Measurements from ENCODE around the gene SCN4A.

Gene SCN4A

DNA sequence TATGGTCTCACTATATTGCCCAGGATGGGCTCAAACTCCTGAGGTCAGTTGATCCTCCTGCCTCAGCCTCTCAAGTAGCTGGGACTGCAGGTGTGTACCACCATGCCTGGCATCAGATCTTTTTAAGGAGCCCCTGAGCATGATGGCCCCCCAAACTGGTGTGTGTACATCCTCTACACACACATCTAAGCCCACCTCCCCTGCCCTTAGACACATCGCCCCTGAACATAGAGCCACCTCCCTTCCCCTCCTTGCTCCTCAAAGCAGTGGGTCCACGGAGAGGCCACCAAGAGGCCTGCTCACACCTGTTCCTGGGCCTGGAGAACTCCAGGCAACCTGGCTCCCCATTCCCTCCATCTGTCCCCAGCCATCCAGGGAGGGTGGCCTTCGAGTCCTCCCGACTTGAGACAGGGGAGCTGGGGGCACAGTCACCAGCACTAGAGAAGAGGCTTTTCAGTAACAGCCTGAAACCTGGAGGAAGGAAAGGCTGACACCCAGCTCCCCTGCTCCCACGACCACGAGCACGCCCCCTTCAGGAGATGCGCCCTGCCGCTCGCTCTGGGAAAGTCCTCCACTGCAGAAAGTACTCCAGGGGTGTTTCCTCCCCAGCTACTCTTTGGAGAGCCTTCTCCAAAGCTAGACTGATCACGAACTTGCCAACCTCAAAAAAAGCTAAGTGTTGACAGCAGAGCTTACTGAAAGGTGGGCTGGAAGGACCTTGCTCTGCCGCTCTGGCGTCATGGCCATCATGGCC lies 12.8 kb upstream of the SCN4A start:
- Histone ChIP-seq H3K27me3 (ENCODE audit: control insufficient read depth in 3 of 3, insufficient read depth in 3 of 3, low read depth in 1 of 3, low read length in 3 of 3) (peaks cover 0 to 13% (median 0%) of the 10 kb centered on the region in 3 experiments), H3K4ac (ENCODE audit: low read length) (no peak overlapping the region), H3K36me3 (replicated peaks in 1 of 2; ENCODE audit: control insufficient read depth in 2 of 2, insufficient read depth in 2 of 2, low read length in 2 of 2) (no peaks in the 10 kb centered on the region), H3K4me2 (ENCODE audit: insufficient read depth, low read length, poor library complexity, severe bottlenecking) (no peak overlapping the region), H2AK5ac (ENCODE audit: low read depth, low read length) (peak overlapping the region; percentile 75), H3K9ac (ENCODE audit: low read depth, low read length, poor library complexity) (no peak overlapping the region), H4K8ac (ENCODE audit: low read depth, low read length) (no peak overlapping the region), H3K23ac (ENCODE audit: low read depth, low read length, poor library complexity) (peak overlapping the region; percentile 89), H3K4me1 (ENCODE audit: control insufficient read depth in 2 of 2, insufficient read depth in 1 of 2, low read depth in 1 of 2, low read length in 2 of 2) (peaks cover 0 to 12% of the 10 kb centered on the region in 2 donors), H3K18ac (ENCODE audit: low read length) (peak overlapping the region; percentile 44), H2BK12ac (ENCODE audit: low read length) (no peak overlapping the region), H3K27ac (replicated peaks; ENCODE audit: low read length) (no peak overlapping the region), H2AFZ (ENCODE audit: low read length) (no peak overlapping the region), H2BK5ac (ENCODE audit: low read length) (no peak overlapping the region), H3K9me3 (replicated peaks in 1 of 2; ENCODE audit: control insufficient read depth in 2 of 2, insufficient read depth in 1 of 2, low read depth in 1 of 2, low read length in 2 of 2) (peaks cover 3 to 5% of the 10 kb centered on the region in 2 donors), H3K4me3 (ENCODE audit: low read length in 2 of 2) (no peak overlapping the region), H4K91ac (ENCODE audit: low read depth, low read length, poor library complexity) (no peak overlapping the region), H2BK120ac (ENCODE audit: low read depth, low read length) (no peak overlapping the region), H2BK15ac (ENCODE audit: low read length) (no peak overlapping the region), H3K14ac (ENCODE audit: low read length) (no peak overlapping the region), H3K79me1 (ENCODE audit: low read depth, low read length) (no peaks in the 10 kb centered on the region)
- no peak for DNase-seq (ENCODE audit: low spot score)
- WGBS, 2 donors (ENCODE audit: extremely low coverage in 2 of 2, insufficient read length in 2 of 2, insufficient replicate concordance in 1 of 2) = no CpG with 5 or more reads among the region's 13 CpGs

GRCh38 chr17:63984651-63985386 lies 12.1 kb upstream of the SCN4A start:
- no peak overlapping the region for H3K4me3 ChIP-seq (ENCODE audit: low read length in 2 of 2)
- no peak overlapping the region for H2AFZ ChIP-seq (ENCODE audit: low read length)
- H2BK5ac ChIP-seq (ENCODE audit: low read length) = no peak overlapping the region
- no peak overlapping the region for H2BK12ac ChIP-seq (ENCODE audit: low read length)
- H4K91ac ChIP-seq (ENCODE audit: low read depth, low read length, poor library complexity) = no peak overlapping the region
- H3K9me3 ChIP-seq (replicated peaks in 1 of 2; ENCODE audit: control insufficient read depth in 2 of 2, insufficient read depth in 1 of 2, low read depth in 1 of 2, low read length in 2 of 2) = peaks cover 3 to 5% of the 10 kb centered on the region in 2 donors
- H2BK120ac ChIP-seq (ENCODE audit: low read depth, low read length) = no peak overlapping the region
- H3K27ac ChIP-seq (replicated peaks; ENCODE audit: low read length) = no peak overlapping the region
- no peak overlapping the region for H2BK15ac ChIP-seq (ENCODE audit: low read length)
- no peaks in the 10 kb centered on the region for H3K36me3 ChIP-seq (replicated peaks in 1 of 2; ENCODE audit: control insufficient read depth in 2 of 2, insufficient read depth in 2 of 2, low read length in 2 of 2)
- H3K27me3 ChIP-seq (ENCODE audit: control insufficient read depth in 3 of 3, insufficient read depth in 3 of 3, low read depth in 1 of 3, low read length in 3 of 3) = peaks cover 0 to 13% (median 0%) of the 10 kb centered on the region in 3 experiments
- no peak overlapping the region for H3K4ac ChIP-seq (ENCODE audit: low read length)
- peak overlapping the region; percentile 25 for H3K23ac ChIP-seq (ENCODE audit: low read depth, low read length, poor library complexity)
- H3K4me1 ChIP-seq (ENCODE audit: control insufficient read depth in 2 of 2, insufficient read depth in 1 of 2, low read depth in 1 of 2, low read length in 2 of 2) = peaks cover 0 to 11% of the 10 kb centered on the region in 2 donors
- no peaks in the 10 kb centered on the region for H3K79me1 ChIP-seq (ENCODE audit: low read depth, low read length)
- no CpG with 5 or more reads among the region's 16 CpGs for WGBS, 2 donors (ENCODE audit: extremely low coverage in 2 of 2, insufficient read length in 2 of 2, insufficient replicate concordance in 1 of 2)
- no peak overlapping the region for H2AK5ac ChIP-seq (ENCODE audit: low read depth, low read length)
- H3K4me2 ChIP-seq (ENCODE audit: insufficient read depth, low read length, poor library complexity, severe bottlenecking) = no peak overlapping the region
- DNase-seq (ENCODE audit: low spot score) = no peak
- peak overlapping the region; percentile 65 for H3K18ac ChIP-seq (ENCODE audit: low read length)
- H3K9ac ChIP-seq (ENCODE audit: low read depth, low read length, poor library complexity) = no peak overlapping the region
- H4K8ac ChIP-seq (ENCODE audit: low read depth, low read length) = no peak overlapping the region
- H3K14ac ChIP-seq (ENCODE audit: low read length) = peak overlapping the region; percentile 9

- no peak overlapping the region for H3K4ac ChIP-seq (ENCODE audit: low read length)
- no peak overlapping the region for H2AK5ac ChIP-seq (ENCODE audit: low read depth, low read length)
- no peak overlapping the region for H2BK120ac ChIP-seq (ENCODE audit: low read depth, low read length)
- WGBS, 2 donors (ENCODE audit: extremely low coverage in 2 of 2, insufficient read length in 2 of 2, insufficient replicate concordance in 1 of 2) = no CpG with 5 or more reads among the region's 5 CpGs
- no peak overlapping the region for H2BK12ac ChIP-seq (ENCODE audit: low read length)
- H2BK5ac ChIP-seq (ENCODE audit: low read length) = no peak overlapping the region
- DNase-seq (ENCODE audit: low spot score) = no peak
- H3K4me1 ChIP-seq (ENCODE audit: control insufficient read depth in 2 of 2, insufficient read depth in 1 of 2, low read depth in 1 of 2, low read length in 2 of 2) = peaks cover 0 to 8% of the 10 kb centered on the region in 2 donors
- H3K18ac ChIP-seq (ENCODE audit: low read length) = no peak overlapping the region
- no peak overlapping the region for H3K27ac ChIP-seq (replicated peaks; ENCODE audit: low read length)
- no peak overlapping the region for H3K4me2 ChIP-seq (ENCODE audit: insufficient read depth, low read length, poor library complexity, severe bottlenecking)
- peaks cover 0 to 9% (median 0%) of the 10 kb centered on the region in 3 experiments for H3K27me3 ChIP-seq (ENCODE audit: control insufficient read depth in 3 of 3, insufficient read depth in 3 of 3, low read depth in 1 of 3, low read length in 3 of 3)
- no peak overlapping the region for H4K91ac ChIP-seq (ENCODE audit: low read depth, low read length, poor library complexity)
- H4K8ac ChIP-seq (ENCODE audit: low read depth, low read length) = no peak overlapping the region
- no peak overlapping the region for H3K9ac ChIP-seq (ENCODE audit: low read depth, low read length, poor library complexity)
- no peaks in the 10 kb centered on the region for H3K79me1 ChIP-seq (ENCODE audit: low read depth, low read length)
- H3K9me3 ChIP-seq (replicated peaks in 1 of 2; ENCODE audit: control insufficient read depth in 2 of 2, insufficient read depth in 1 of 2, low read depth in 1 of 2, low read length in 2 of 2) = peaks cover 3 to 5% of the 10 kb centered on the region in 2 donors
- no peak overlapping the region for H2AFZ ChIP-seq (ENCODE audit: low read length)
- no peaks in the 10 kb centered on the region for H3K36me3 ChIP-seq (replicated peaks in 1 of 2; ENCODE audit: control insufficient read depth in 2 of 2, insufficient read depth in 2 of 2, low read length in 2 of 2)
- no peak overlapping the region for H3K23ac ChIP-seq (ENCODE audit: low read depth, low read length, poor library complexity)
- H3K14ac ChIP-seq (ENCODE audit: low read length) = no peak overlapping the region
- H2BK15ac ChIP-seq (ENCODE audit: low read length) = no peak overlapping the region
- no peak overlapping the region for H3K4me3 ChIP-seq (ENCODE audit: low read length in 2 of 2)
These were observed 11.5 kb upstream of the SCN4A start for GRCh38 chr17:63984236-63984635.

DNA sequence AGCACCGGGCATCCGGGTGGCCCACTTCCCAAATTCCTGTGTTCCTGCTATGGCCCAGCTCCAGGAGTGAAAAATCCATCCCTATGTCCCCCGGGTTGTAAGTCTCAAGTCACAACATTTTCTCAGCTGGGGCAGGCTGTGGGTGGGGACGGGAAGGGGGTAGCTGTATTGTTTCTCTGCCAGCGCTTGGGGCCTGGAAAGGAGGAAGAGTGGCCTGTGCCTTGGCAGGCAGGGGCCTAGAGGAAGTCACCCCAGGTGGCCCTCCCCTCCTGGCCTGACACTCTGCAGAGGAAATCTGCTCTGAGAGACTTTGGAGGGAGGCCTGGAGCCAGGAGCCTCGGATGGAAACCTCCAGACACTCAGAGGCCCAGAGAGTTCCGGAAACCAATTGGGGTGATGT lies 10.6 kb upstream of the SCN4A start:
- H2BK120ac ChIP-seq (ENCODE audit: low read depth, low read length) = no peak overlapping the region
- no peak overlapping the region for H3K9ac ChIP-seq (ENCODE audit: low read depth, low read length, poor library complexity)
- H3K79me1 ChIP-seq (ENCODE audit: low read depth, low read length) = no peaks in the 10 kb centered on the region
- no peak overlapping the region for H3K4ac ChIP-seq (ENCODE audit: low read length)
- no peak overlapping the region for H3K23ac ChIP-seq (ENCODE audit: low read depth, low read length, poor library complexity)
- H3K4me3 ChIP-seq (ENCODE audit: low read length in 2 of 2) = no peak overlapping the region
- peaks cover 0 to 2% of the 10 kb centered on the region in 2 donors for H3K4me1 ChIP-seq (ENCODE audit: control insufficient read depth in 2 of 2, insufficient read depth in 1 of 2, low read depth in 1 of 2, low read length in 2 of 2)
- H4K8ac ChIP-seq (ENCODE audit: low read depth, low read length) = no peak overlapping the region
- H3K4me2 ChIP-seq (ENCODE audit: insufficient read depth, low read length, poor library complexity, severe bottlenecking) = no peak overlapping the region
- H2BK5ac ChIP-seq (ENCODE audit: low read length) = no peak overlapping the region
- peaks cover 0 to 15% (median 0%) of the 10 kb centered on the region in 3 experiments for H3K27me3 ChIP-seq (ENCODE audit: control insufficient read depth in 3 of 3, insufficient read depth in 3 of 3, low read depth in 1 of 3, low read length in 3 of 3)
- H3K18ac ChIP-seq (ENCODE audit: low read length) = peak overlapping the region; percentile 45
- H2BK12ac ChIP-seq (ENCODE audit: low read length) = no peak overlapping the region
- H2AK5ac ChIP-seq (ENCODE audit: low read depth, low read length) = no peak overlapping the region
- no peak overlapping the region for H4K91ac ChIP-seq (ENCODE audit: low read depth, low read length, poor library complexity)
- no peak overlapping the region for H3K14ac ChIP-seq (ENCODE audit: low read length)
- H3K27ac ChIP-seq (replicated peaks; ENCODE audit: low read length) = no peak overlapping the region
- H2AFZ ChIP-seq (ENCODE audit: low read length) = no peak overlapping the region
- H3K36me3 ChIP-seq (replicated peaks in 1 of 2; ENCODE audit: control insufficient read depth in 2 of 2, insufficient read depth in 2 of 2, low read length in 2 of 2) = no peaks in the 10 kb centered on the region
- no peak overlapping the region for H2BK15ac ChIP-seq (ENCODE audit: low read length)
- peaks cover 3 to 5% of the 10 kb centered on the region in 2 donors for H3K9me3 ChIP-seq (replicated peaks in 1 of 2; ENCODE audit: control insufficient read depth in 2 of 2, insufficient read depth in 1 of 2, low read depth in 1 of 2, low read length in 2 of 2)
- DNase-seq (ENCODE audit: low spot score) = no peak
- WGBS, 2 donors (ENCODE audit: extremely low coverage in 2 of 2, insufficient read length in 2 of 2, insufficient replicate concordance in 1 of 2) = no CpG with 5 or more reads among the region's 7 CpGs
